Tongue (tissue), 2 donors: ENCODE measurements around the gene KCNS1. TPM values are rescaled to one million over a fixed set of nuclear protein-coding genes. Genes with fewer than 3 reads are reported as not detected.
"Not testable (repeated sequence)": the region's sequence is repeated elsewhere in the genome, so short reads cannot be mapped to it uniquely, and the experiment has no call there.

Experiments
- DNase-seq: peaks from one replicate; pipeline ENCODE4 v3.0.0-alpha.2; 2015
- total RNA-seq: library from RNA; depleted of rRNA; stranded (reverse); fragments of >200 nt; gene quantifications from one replicate; pipeline ENCODE4 v1.2.3, GENCODE V29; 2014

KCNS1 gene, protein sequence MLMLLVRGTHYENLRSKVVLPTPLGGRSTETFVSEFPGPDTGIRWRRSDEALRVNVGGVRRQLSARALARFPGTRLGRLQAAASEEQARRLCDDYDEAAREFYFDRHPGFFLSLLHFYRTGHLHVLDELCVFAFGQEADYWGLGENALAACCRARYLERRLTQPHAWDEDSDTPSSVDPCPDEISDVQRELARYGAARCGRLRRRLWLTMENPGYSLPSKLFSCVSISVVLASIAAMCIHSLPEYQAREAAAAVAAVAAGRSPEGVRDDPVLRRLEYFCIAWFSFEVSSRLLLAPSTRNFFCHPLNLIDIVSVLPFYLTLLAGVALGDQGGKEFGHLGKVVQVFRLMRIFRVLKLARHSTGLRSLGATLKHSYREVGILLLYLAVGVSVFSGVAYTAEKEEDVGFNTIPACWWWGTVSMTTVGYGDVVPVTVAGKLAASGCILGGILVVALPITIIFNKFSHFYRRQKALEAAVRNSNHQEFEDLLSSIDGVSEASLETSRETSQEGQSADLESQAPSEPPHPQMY
- 1.1 TPM for total RNA-seq

DNA sequence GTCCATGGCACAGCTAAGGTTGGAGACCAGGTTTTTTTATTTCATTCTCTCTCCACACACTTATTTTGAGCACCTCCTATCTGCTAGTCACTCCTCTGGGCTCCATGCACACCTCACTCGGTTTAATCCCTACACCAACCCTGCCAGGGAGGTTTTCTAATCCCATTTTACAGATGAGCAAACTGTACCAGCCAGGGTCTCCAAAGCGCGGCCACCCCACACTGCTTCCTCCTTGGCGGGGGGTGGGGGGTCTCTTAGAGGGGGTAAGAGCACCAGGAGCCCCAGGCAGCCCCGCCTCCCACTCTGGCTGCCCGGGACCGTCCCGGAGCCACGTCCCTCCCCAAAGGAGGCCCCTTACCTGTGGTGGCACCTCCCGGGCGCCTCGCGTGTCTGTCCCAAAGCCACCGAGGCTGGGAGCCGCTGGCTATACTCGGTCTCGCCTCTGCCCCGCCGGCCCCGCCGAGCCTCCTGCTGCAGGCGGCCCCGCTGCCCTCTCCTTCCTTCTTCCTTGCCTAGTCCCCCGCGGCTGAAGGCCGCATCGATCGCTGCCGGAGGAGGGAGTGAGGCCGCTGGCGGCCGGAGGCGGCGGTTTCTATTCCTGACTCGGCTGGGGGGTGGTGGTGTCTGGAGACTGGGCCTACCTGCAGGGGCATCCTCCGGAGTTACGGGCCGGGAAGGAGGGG lies at the start of gene KCNS1:
Gene KCNS1, minus strand, starts transcription at position 565 of the 683 bp plus-strand sequence. CDS start 1,891 bp downstream, outside the sequence.
- DNase-seq: no peak

GRCh38 chr20:45149062-45149461 lies 48.1 kb upstream of the KCNS1 start:
- DNase-seq: no peak

GRCh38 chr20:45140836-45141235 lies 39.9 kb upstream of the KCNS1 start:
- DNase-seq: no peak

- DNase-seq: not testable (repeated sequence)
These were observed 38.9 kb upstream of the KCNS1 start for GRCh38 chr20:45139733-45140375.

DNA sequence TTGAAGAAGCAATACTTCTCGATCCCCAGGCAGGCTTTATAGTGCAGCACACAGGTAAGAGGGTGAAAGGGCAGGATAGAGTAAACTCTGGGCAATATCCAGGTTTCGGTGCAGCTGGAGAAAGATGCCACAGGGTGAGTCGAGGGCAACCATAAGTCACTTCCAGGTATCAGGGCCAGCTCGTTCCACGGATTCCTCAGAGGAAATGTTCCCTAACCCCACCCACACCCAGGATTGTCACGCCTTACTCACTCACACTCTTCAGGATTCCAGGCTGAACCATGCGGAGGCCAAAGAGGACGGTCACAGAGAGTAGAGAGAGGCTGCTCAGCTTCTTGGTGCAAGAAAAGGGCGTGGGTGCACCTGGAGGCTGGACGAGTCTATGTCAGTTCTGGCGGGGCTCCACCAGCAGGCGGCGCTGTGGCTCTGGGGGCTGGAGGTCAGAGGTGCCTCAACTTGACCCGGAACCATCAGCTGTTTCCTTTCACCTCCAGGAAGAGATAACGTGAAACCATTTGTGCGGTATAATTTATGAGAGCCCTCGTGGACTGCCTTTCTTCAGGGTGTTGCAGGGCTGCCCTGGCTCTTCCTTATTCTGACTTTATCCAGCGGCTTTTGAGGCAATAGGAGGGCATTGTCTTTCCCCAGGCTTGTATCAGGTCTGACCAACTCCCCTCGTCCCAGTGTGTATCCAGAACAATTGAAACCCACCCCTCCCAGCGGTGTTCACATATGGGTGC lies 37.8 kb upstream of the KCNS1 start:
- DNase-seq: peak; percentile 2

- no peak for DNase-seq
These were observed 36.0 kb upstream of the KCNS1 start for GRCh38 chr20:45136911-45137310.

DNA sequence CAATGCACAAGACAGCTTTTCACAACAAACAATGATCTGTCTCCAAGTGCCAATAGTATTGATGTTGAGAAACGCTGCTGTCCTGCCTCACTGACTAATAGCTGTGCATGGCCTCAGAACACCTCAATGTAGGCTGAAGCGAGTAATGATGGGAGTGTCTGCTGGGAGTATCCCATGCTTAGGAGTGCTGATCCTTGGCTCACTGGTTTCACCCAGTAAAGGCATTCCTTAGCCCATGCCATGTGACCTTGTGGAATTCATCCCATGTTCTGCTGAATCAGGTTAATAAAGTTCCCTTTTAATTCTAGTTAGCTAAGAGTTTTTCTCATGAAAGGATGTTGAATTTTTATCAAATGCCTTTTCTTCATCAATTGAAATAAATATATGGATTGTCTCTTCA lies 27.2 kb upstream of the KCNS1 start:
- DNase-seq: no peak

- DNase-seq: no peak
These were observed 23.4 kb upstream of the KCNS1 start, which contains the start of gene WFDC12 for GRCh38 chr20:45124365-45124764. TSS of gene WFDC12 (minus strand) at chr20:45124465. CDS start at chr20:45124447, 18 bp downstream.

GRCh38 chr20:45121388-45121787 lies 20.5 kb upstream of the KCNS1 start:
- DNase-seq: no peak

GRCh38 chr20:45119556-45120266 lies 18.8 kb upstream of the KCNS1 start:
- DNase-seq: no peak

GRCh38 chr20:45118028-45118427 lies 17.1 kb upstream of the KCNS1 start:
- no peak for DNase-seq

- no peak for DNase-seq
These were observed 16.7 kb upstream of the KCNS1 start for GRCh38 chr20:45117581-45117980.

DNA sequence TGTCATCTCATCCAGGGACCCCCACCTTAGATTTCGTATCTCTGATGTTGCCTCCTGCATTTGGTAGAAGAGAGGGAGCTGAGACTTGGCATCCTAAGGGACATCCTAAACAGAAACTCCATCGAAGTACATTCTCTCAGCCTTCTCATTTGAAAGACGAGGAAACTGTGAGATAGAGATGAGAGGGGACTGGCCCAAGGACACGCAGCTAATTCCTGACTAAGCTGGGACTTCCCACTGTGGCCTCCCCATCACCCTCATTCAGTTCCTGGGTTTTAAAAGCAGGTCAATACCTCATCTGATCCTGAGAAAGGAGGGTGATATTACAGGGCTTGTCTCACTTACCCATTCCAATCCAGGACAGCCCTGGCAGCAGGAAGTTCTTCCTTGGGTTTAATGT lies 14.9 kb upstream of the KCNS1 start:
- no peak for DNase-seq

- DNase-seq: no peak
These were observed 14.5 kb upstream of the KCNS1 start for GRCh38 chr20:45115386-45115774.

- peak; percentile 56 for DNase-seq
These were observed 13.8 kb upstream of the KCNS1 start, which contains the start of gene WFDC5 for GRCh38 chr20:45114465-45115385. TSS of gene WFDC5 (minus strand) at chr20:45115174. CDS start at chr20:45115083, 91 bp downstream.

DNA sequence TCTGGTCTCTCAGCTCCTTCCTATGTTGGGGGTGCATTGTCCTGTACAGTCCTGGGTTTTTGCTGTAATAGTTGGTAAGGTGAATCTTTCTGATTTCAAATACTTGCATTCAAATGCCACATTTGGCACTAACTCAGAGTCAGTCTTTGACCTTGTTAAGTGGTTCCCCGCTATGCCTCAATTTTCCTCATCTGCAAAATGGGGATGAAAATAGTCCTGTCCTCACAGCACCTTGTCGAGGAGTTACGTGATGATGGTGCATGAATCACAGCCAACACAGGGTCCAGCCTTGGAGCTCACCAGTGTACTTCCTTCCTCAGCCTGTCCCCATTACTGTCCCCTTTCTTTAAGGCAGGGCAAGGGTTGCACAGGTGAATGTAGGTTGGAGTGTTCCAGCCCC lies 12.9 kb upstream of the KCNS1 start:
- DNase-seq: no peak

DNA sequence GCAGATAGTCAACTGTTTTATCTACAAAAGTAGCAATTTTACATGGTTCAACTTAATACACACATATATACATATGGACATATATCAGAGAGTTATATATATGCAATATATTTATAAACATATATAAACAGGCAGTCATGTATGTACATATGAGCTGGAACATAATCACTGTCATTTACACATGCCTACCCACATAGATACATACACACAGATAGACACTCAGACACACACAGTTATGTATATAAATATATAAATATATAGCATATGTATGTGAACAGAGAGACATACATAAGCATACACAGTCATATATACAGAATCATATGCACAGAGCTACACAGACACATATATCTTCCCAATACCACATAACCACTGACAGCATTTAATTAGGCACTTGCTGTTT lies 11.8 kb upstream of the KCNS1 start:
- DNase-seq: no peak

DNA sequence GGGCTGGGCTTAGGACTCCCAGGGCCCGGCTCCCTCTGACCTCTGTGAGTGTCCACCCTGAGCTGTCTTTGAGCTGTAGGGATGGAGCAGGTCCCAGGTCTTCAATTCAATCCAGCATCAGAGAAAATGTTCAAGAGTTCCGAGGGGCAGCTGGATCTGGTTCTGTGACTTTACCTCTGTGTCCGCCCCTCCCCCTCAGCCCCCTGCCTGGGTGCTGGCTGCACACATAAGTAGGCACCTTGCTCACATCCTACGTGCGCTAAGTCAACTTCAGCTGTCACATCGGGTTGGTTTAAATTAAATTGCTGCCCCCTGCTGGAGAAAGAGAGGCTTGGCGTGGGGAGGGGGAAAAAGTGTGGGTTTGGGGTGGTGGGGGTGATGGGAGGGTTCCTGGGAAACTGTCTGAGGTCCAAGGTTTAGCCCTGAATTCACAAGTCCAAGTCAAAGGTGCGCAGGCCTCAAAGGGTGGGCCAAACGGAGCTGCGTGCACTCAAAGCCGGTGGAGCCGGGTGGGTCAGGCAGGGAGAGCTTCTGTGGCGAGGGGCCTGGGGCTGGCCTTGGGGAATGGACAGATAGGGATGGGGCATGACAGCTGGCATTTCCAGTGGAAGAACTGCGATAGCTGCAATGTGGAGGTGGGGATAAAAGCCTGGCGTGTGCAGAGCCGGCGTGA lies 11.0 kb upstream of the KCNS1 start:
- DNase-seq: no peak

GRCh38 chr20:45111285-45111684 lies 10.4 kb upstream of the KCNS1 start:
- no peak for DNase-seq

- no peak for DNase-seq
These were observed 9.4 kb upstream of the KCNS1 start for GRCh38 chr20:45110301-45110700.
